ENCODE results near the gene ETV3L. TPM values are rescaled to one million over a fixed set of nuclear protein-coding genes. Genes with fewer than 3 reads are reported as not detected.

ETV3L gene
- total RNA-seq, 1 donor from 2014 or later: not detected

GRCh38 chr1:157139052-157139715 is 39.6 kb upstream of the ETV3L start:
- no peaks in the 10 kb centered on the region for H3K27me3 ChIP-seq (ENCODE audit: low read depth)
- intact Hi-C loops (cut with DNase I): no loop called here
- H3K27ac ChIP-seq: peak overlapping the region; percentile 99
- no peak for DNase-seq
- H3K4me3 ChIP-seq: peak overlapping the region; percentile 90
- peak in 1 of 2 donors; percentile 0 for ATAC-seq
- H3K36me3 ChIP-seq: peaks cover 20% of the 10 kb centered on the region
- TF ChIP-seq CTCF (IDR thresholded peaks at IDR 0.05): no peak
- no peaks in the 10 kb centered on the region for H3K9me3 ChIP-seq
- H3K4me1 ChIP-seq: peaks cover 37% of the 10 kb centered on the region

- peaks cover 44% of the 10 kb centered on the region for H3K4me1 ChIP-seq
- DNase-seq: peak; percentile 94
- no peak for TF ChIP-seq CTCF (IDR thresholded peaks at IDR 0.05)
- peak within 1 kb of the TSS; percentile 90 for H3K4me3 ChIP-seq
- intact Hi-C loops (cut with DNase I): no loop called here
- peak within 1 kb of the TSS; percentile 99 for H3K27ac ChIP-seq
- no peaks in the 10 kb centered on the region for H3K27me3 ChIP-seq (ENCODE audit: low read depth)
- peak; percentile 95 to 96 for ATAC-seq
- H3K36me3 ChIP-seq: peaks cover 28% of the 10 kb centered on the region
- H3K9me3 ChIP-seq: no peaks in the 10 kb centered on the region
Observed at GRCh38 chr1:157138220-157139051, 38.8 kb upstream of the ETV3L start, which contains the start of gene ETV3. Gene ETV3, minus strand, starts transcription at chr1:157138395. Its CDS starts 2,043 bp downstream, at chr1:157136352.

- DNase-seq (no peak), ATAC-seq (peak; percentile 0 to 3)
- peak overlapping the region; percentile 90 for H3K4me3 ChIP-seq
- peaks cover 36% of the 10 kb centered on the region for H3K36me3 ChIP-seq
- H3K9me3 ChIP-seq: no peaks in the 10 kb centered on the region
- no peaks in the 10 kb centered on the region for H3K27me3 ChIP-seq (ENCODE audit: low read depth)
- H3K27ac ChIP-seq: peak overlapping the region; percentile 99
- intact Hi-C loops (cut with DNase I): no loop called here
- TF ChIP-seq CTCF (IDR thresholded peaks at IDR 0.05): no peak
- H3K4me1 ChIP-seq: peaks cover 52% of the 10 kb centered on the region
Observed at GRCh38 chr1:157137408-157138219, 38.0 kb upstream of the ETV3L start.

- Histone ChIP-seq H3K27ac (peak overlapping the region; percentile 58), H3K4me1 (peaks cover 52% of the 10 kb centered on the region)
- DNase-seq: no peak
Observed at GRCh38 chr1:157137046-157137407, 37.4 kb upstream of the ETV3L start.

More at GRCh38 chr1:157137046-157137407, 37.4 kb upstream of the ETV3L start:
- TF ChIP-seq CTCF (IDR thresholded peaks at IDR 0.05): no peak
- Histone ChIP-seq H3K27me3 (ENCODE audit: low read depth) (no peaks in the 10 kb centered on the region), H3K9me3 (no peaks in the 10 kb centered on the region), H3K36me3 (peaks cover 42% of the 10 kb centered on the region), H3K4me3 (peak overlapping the region; percentile 90)
- intact Hi-C loops (cut with DNase I): no loop called here
- no peak for ATAC-seq
